Chondrocyte (in vitro differentiated cells): Measurements from ENCODE around the gene MUS81. TPM values are rescaled to one million over a fixed set of nuclear protein-coding genes. Genes with fewer than 3 reads are reported as not detected.
A peak's percentile ranks its signal among the peaks of the same experiment; 100 is the strongest.

Experiments
- DNase-seq: peaks from one replicate; pipeline ENCODE4 v3.0.0; 2021; ENCODE audit warnings: mixed read lengths, low spot score
- H3K27ac Mint-ChIP-seq: one replicate; pipeline ENCODE4 v1.8.0; 2021; ENCODE audit warnings: mild to moderate bottlenecking, moderate library complexity, mixed read lengths; ENCODE audit not compliant: unreplicated experiment
- H3K27me3 Mint-ChIP-seq: 2 replicates; pipeline ENCODE4 v1.8.0; 2021; ENCODE audit warnings: low read depth, mixed read lengths
- H3K36me3 Mint-ChIP-seq: 2 replicates; pipeline ENCODE4 v1.8.0; 2021; ENCODE audit warnings: low read depth, mixed read lengths
- H3K4me1 Mint-ChIP-seq: 2 replicates; pipeline ENCODE4 v1.8.0; 2021; ENCODE audit warnings: low read depth, mild to moderate bottlenecking, mixed read lengths
- H3K4me3 Mint-ChIP-seq: one replicate; pipeline ENCODE4 v1.8.0; 2021; ENCODE audit warnings: mild to moderate bottlenecking, moderate library complexity, mixed read lengths; ENCODE audit not compliant: unreplicated experiment
- H3K9me3 Mint-ChIP-seq: 2 replicates; pipeline ENCODE4 v1.8.0; 2021; ENCODE audit warnings: low read depth, mixed read lengths
- total RNA-seq: library from RNA; stranded (reverse); gene quantifications from 3 replicates; pipeline ENCODE4 v1.2.1, GENCODE V29; 2021
- TF ChIP-seq, protein P1 (sequence below): fragments of 200-600 bp; sonication (generic); IDR thresholded peaks from 2 replicates; pipeline ENCODE4 v1.5.0; 2021; ENCODE audit warnings: antibody characterized with exemption, mild to moderate bottlenecking, moderate library complexity

The MUS81 gene
- total RNA-seq, 1 donor from 2014 or later, result 68.4 TPM

DNA sequence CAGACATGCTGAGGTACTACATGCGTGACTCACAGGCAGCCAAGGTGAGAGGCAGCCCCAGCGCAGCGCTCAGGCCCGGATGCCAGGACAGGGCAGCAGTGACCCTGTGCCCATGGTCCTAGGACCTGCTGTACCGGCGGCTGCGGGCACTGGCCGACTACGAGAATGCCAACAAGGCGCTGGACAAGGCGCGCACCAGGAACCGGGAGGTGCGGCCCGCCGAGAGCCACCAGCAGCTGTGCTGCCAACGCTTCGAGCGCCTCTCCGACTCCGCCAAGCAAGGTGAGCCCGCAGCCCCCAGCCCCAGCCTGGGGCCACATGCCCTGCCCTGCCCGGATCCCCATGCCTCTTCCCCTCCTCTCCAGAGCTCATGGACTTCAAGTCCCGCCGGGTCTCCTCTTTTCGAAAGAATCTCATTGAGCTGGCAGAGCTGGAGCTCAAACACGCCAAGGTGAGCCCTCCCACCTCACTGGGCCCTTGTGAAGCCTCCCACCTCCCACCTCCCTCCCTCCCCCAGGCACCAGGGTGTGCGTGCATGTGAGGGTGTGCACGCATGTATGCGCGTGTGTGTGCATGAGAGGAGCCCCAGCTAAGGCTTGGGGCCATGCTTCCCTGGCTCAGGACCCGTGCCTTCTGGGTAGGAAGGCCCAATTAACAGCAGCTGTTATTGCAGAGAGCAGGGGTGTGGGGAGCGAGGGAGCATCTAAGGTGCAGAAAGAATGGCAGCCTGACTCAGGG lies 7.6 kb upstream of the MUS81 start:
- no peak overlapping the region for H3K27ac Mint-ChIP-seq
- no peak for DNase-seq
- peaks cover 3% of the 10 kb centered on the region for H3K9me3 Mint-ChIP-seq
- H3K4me1 Mint-ChIP-seq, result peaks cover 32% of the 10 kb centered on the region
- H3K36me3 Mint-ChIP-seq, result peaks cover 43% of the 10 kb centered on the region
- H3K27me3 Mint-ChIP-seq, result no peaks in the 10 kb centered on the region
- no peak overlapping the region for H3K4me3 Mint-ChIP-seq
- TF ChIP-seq, protein P1, sequence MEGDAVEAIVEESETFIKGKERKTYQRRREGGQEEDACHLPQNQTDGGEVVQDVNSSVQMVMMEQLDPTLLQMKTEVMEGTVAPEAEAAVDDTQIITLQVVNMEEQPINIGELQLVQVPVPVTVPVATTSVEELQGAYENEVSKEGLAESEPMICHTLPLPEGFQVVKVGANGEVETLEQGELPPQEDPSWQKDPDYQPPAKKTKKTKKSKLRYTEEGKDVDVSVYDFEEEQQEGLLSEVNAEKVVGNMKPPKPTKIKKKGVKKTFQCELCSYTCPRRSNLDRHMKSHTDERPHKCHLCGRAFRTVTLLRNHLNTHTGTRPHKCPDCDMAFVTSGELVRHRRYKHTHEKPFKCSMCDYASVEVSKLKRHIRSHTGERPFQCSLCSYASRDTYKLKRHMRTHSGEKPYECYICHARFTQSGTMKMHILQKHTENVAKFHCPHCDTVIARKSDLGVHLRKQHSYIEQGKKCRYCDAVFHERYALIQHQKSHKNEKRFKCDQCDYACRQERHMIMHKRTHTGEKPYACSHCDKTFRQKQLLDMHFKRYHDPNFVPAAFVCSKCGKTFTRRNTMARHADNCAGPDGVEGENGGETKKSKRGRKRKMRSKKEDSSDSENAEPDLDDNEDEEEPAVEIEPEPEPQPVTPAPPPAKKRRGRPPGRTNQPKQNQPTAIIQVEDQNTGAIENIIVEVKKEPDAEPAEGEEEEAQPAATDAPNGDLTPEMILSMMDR, result no peak

DNA sequence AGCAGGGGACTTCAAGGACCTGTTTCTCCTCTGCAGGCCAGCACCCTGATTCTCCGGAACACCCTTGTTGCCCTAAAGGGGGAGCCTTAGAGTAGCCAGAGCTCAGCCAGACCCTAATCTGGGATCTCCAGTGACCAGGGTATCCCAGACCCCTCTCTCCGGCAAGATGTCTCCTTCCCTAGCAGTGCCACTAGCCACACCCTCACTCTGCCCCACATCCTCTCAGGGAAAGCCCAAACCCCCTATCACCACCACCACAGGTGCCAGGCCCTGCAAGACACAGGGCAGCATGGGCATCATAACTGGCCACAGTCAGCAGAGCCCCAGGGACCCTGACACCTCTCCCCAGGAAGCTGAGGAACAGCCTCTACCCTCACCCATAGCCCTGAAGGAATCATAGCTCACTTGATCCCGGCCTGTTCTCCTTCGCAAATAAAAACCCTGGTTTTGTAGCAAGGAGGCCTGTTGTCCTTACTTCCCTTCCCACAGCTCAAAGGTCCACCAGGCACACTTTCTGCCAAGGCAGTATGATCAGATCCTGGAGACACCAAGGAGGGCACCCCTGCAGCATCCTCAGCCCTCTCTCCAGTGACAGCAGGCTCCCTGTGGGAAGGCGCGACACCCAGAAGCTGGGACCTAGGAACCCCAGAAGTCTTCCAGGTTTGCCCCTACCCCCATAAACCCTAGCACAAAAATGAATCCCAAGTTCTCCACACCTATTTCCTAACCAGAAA lies 6.8 kb upstream of the MUS81 start:
- Mint-ChIP-seq H3K36me3 (peaks cover 43% of the 10 kb centered on the region), H3K27me3 (no peaks in the 10 kb centered on the region)
- DNase-seq, result no peak

DNA sequence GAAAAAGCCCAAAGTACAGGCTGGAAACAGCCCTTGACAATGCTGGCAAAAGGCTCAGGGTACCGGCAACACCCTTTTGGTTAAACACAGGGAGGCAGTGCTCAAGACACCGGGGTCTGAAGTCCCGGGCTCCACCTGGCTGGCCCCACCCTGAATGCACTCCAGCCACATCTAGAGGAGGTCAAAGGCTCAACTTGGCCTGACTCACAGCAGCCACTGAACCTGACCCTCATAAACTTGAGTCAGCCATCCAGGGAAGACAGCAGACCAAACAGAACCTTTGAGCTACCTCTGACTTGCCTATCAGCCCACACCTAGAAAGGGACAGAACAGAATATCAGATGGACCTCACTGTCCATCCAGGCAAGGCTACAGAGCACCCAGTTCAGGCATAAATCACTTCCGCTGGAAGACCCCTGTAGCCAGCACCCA lies 6.1 kb upstream of the MUS81 start:
- H3K36me3 Mint-ChIP-seq, result peaks cover 43% of the 10 kb centered on the region
- H3K4me1 Mint-ChIP-seq, result peaks cover 40% of the 10 kb centered on the region
- H3K9me3 Mint-ChIP-seq, result peaks cover 3% of the 10 kb centered on the region
- H3K27ac Mint-ChIP-seq, result no peak overlapping the region
- TF ChIP-seq, protein P1, result no peak
- H3K27me3 Mint-ChIP-seq, result no peaks in the 10 kb centered on the region
- no peak for DNase-seq
- H3K4me3 Mint-ChIP-seq, result peak overlapping the region; percentile 42

More for the DNA sequence above, 6.8 kb upstream of the MUS81 start:
- Mint-ChIP-seq H3K9me3 (peaks cover 3% of the 10 kb centered on the region), H3K4me3 (no peak overlapping the region), H3K4me1 (peaks cover 34% of the 10 kb centered on the region), H3K27ac (peak overlapping the region; percentile 12)
- TF ChIP-seq, protein P1, result peak; percentile 11

DNA sequence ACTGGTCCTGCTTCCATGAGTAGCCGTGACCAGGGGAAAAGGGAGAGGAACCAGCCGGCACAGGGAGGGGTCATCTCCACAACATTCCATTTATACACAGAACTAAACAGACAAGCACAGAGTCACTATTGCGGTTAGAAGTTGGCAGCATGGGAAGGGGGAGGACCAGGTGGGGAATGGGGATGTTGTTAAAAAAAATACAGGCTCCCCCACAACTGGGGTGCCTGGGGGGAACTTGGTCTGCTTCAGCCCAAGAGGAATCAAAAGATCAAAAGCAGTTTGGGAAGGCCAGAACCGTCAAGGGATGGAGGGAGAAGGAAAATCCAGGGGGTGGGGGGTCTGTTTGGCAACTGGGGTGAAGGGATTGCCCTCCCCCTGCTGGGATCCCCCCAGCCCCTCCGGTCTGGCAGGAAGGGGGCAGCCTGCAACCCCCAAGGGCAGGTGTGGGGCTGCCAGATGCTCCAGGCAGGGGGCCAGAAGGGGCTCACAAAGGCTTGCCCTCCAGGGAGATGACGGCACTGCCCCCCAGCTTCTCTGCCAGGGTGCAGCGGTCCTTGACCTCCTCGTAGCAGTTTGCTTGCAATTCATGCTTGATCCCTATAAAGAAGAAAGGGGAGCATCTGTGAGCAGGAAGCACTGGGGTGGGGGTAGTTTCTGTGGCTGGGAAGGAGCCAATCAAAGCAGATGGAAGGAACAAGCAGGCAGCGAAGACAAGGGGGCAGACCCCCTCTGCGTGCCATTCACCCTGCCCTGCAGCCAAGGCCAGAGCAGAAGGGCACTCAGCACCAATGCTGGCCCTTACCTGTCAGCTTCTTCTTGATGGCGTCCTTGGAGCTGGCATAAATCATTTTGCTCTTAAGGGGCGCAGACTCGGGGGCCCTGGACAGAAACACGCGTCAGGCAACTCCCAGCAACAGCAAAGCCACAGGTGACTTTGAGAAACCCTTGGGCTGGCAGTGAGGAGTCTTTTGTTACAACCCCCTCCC lies 5.1 kb upstream of the MUS81 start:
- TF ChIP-seq, protein P1, result no peak
- Mint-ChIP-seq H3K27ac (no peak overlapping the region), H3K36me3 (peaks cover 43% of the 10 kb centered on the region), H3K4me1 (peaks cover 46% of the 10 kb centered on the region), H3K27me3 (no peaks in the 10 kb centered on the region), H3K4me3 (peak overlapping the region; percentile 97), H3K9me3 (peaks cover 3% of the 10 kb centered on the region)
- DNase-seq, result peak; percentile 66
